Activated T-helper 1 cell treated with anti-CD3 and anti-CD28 coated beads, Interleukin-2, amount 50 U/mL, for 16 hours (primary cell): ENCODE data around the gene MYLK.

Experiments
- DNase-seq, 2 donors: peaks; one replicate each; pipeline ENCODE4 v3.0.0-alpha.2; 2020; ENCODE audit warnings: low read depth in 1 of 2, low spot score in 1 of 2

Gene MYLK

GRCh38 chr3:123878807-123879206, 5.3 kb downstream of the MYLK start:
- no peak for DNase-seq

- DNase-seq = no peak
Observed at GRCh38 chr3:123877965-123878364, 6.2 kb downstream of the MYLK start.

- no peak for DNase-seq
Observed at GRCh38 chr3:123877466-123877865, 6.7 kb downstream of the MYLK start.

- DNase-seq = no peak
Observed at GRCh38 chr3:123876858-123877257, 7.3 kb downstream of the MYLK start.

GRCh38 chr3:123872621-123873020, 11.5 kb downstream of the MYLK start:
- no peak for DNase-seq

- no peak for DNase-seq
Observed at GRCh38 chr3:123871946-123872345, 12.2 kb downstream of the MYLK start.

GRCh38 chr3:123870033-123870432, 14.1 kb downstream of the MYLK start:
- DNase-seq = no peak

- no peak for DNase-seq
Observed at GRCh38 chr3:123869165-123869564, 15.0 kb downstream of the MYLK start.

- DNase-seq = no peak
Observed at GRCh38 chr3:123864706-123865105, 19.4 kb downstream of the MYLK start.

GRCh38 chr3:123862152-123862551, 22.0 kb downstream of the MYLK start:
- DNase-seq = no peak

GRCh38 chr3:123861081-123861836, 22.9 kb downstream of the MYLK start:
- DNase-seq = no peak

GRCh38 chr3:123859177-123859576, 25.0 kb downstream of the MYLK start:
- DNase-seq = no peak

- no peak for DNase-seq
Observed at GRCh38 chr3:123854905-123855304, 29.2 kb downstream of the MYLK start.

GRCh38 chr3:123853686-123854372, 30.3 kb downstream of the MYLK start:
- no peak for DNase-seq

GRCh38 chr3:123847209-123847608, 36.9 kb downstream of the MYLK start:
- DNase-seq = no peak

GRCh38 chr3:123843668-123844067, 40.5 kb downstream of the MYLK start:
- DNase-seq = no peak

GRCh38 chr3:123842711-123843110, 41.4 kb downstream of the MYLK start:
- no peak for DNase-seq

- DNase-seq = no peak
Observed at GRCh38 chr3:123841476-123842238, 42.5 kb downstream of the MYLK start.

GRCh38 chr3:123840961-123841360, 43.2 kb downstream of the MYLK start:
- DNase-seq = no peak

GRCh38 chr3:123837858-123838257, 46.3 kb downstream of the MYLK start:
- no peak for DNase-seq

GRCh38 chr3:123834631-123835030, 49.5 kb downstream of the MYLK start:
- DNase-seq = no peak

- no peak for DNase-seq
Observed at GRCh38 chr3:123833398-123833785, 50.7 kb downstream of the MYLK start.
